LNCAP (cell line): ENCODE data around the gene TAC3.

Experiments
- TF ChIP-seq, protein P1 (sequence below): fragments of 450-650 bp; IDR thresholded peaks from 2 replicates; pipeline ENCODE4 v1.5.1; 2017; ENCODE audit warnings: mild to moderate bottlenecking

TAC3 gene

DNA sequence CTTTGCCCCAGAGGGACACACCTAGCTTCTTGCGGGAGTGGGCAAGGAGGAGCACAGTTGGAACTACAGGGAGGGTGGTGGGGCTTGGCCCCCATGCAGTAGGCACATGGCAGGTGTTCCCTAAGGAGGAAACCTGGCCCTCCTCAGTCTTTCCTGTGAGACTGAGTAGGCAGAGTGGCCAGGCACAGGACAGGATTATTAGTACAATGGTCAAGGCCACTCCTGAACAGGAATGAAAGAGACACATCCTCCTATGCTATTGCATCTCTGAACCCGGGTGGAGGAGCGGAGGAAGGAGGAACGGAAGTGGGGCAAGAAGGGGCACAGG lies 32.8 kb upstream of the TAC3 start:
- TF ChIP-seq, protein P1, sequence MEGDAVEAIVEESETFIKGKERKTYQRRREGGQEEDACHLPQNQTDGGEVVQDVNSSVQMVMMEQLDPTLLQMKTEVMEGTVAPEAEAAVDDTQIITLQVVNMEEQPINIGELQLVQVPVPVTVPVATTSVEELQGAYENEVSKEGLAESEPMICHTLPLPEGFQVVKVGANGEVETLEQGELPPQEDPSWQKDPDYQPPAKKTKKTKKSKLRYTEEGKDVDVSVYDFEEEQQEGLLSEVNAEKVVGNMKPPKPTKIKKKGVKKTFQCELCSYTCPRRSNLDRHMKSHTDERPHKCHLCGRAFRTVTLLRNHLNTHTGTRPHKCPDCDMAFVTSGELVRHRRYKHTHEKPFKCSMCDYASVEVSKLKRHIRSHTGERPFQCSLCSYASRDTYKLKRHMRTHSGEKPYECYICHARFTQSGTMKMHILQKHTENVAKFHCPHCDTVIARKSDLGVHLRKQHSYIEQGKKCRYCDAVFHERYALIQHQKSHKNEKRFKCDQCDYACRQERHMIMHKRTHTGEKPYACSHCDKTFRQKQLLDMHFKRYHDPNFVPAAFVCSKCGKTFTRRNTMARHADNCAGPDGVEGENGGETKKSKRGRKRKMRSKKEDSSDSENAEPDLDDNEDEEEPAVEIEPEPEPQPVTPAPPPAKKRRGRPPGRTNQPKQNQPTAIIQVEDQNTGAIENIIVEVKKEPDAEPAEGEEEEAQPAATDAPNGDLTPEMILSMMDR, result no peak

DNA sequence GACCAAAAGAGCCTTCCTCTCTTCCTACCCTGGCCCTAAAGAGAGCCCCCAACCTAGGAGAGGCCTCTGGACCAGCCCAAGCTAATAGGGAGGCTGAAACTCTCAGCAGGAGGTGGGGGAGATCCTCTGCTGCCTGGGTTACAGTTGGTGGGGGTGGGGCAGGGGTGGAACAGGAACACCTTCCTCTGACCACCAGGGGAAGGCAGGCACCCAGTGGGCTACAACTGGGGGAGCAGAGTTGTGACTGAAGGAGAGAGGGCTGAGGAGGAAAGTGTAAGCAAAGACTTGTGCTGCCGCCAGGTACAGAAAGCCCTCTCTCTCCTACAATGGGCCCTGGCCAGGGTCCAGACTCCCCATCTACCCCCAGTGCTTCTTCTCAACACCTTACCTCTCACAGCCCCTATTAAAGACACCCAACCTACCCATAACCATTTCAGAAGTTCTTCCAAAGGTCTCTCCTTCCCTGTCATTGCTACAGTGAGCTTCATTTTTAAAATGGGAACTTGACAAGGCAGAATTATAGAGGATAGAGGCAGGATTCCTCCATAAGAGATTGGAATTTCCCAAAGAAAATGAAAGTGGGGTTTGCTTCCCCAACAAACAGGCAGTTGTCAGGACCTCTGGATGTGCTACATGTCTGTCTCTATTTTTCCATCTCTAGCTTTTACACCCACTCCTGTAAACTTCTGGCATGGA lies 32.2 kb upstream of the TAC3 start:
- TF ChIP-seq, protein P1, result no peak

DNA sequence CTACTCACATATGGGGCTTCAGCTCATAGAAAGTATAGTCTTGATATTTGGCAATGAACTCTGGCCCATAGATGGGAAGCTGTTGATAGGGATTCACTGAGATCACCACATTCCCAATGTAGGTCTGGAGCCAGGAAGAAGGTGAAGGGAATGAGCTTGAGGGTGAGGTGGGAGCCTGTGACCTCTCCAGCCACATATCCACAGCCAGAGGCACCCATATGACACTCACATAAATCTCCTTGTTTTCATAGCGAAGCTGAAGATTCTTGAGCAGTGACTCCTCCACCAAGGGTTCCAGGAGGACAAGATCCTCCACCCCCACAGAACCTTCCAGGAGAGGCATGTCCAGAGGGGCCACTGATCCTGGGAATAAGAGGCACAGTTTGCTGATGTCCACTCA lies 31.7 kb upstream of the TAC3 start:
- TF ChIP-seq, protein P1, result no peak

DNA sequence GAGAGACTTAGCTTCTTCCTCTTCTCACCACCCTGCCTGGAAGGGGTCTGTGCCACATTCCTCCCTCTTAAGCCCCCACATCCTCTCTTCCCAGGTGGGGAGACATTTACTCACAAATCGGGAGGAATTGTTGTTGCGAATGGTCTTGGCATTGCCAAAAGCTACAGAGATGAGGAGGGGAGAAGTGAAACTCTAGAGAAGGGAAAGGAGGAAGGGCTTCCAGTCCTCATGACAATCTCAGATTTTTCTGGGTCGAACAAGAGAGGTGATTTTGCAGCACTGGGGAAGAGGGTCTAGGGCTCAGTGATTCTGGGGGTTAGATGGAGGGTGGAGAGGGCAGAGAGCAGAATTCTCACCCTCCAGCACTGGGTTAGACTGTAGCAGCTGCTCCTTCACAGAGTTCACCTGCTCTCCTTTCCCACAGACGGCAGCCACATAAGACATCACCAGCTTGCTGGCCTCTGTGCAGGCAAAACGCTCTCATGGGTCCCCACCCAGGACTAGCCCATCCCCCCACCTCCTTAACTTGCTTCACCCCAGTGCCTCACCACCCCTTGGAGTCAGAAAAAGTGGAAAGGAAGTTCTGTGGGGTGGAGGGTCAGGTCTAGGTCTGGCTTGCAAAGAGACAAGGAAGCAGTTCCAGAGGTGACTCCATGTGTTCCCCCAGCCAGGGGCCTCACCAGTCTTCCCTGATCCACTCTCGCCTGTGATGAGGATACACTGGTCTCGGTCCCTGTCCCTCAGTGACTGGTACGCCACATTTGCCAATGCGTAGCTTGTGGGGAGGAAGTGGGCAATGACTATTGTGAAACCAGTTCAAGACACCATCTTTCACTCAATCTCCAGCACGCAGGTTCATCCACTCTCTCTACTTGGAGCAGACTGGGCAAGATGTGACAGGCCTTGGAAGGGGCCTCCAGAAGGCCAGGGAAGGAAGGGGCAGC lies 30.9 kb upstream of the TAC3 start:
- TF ChIP-seq, protein P1, result no peak

DNA sequence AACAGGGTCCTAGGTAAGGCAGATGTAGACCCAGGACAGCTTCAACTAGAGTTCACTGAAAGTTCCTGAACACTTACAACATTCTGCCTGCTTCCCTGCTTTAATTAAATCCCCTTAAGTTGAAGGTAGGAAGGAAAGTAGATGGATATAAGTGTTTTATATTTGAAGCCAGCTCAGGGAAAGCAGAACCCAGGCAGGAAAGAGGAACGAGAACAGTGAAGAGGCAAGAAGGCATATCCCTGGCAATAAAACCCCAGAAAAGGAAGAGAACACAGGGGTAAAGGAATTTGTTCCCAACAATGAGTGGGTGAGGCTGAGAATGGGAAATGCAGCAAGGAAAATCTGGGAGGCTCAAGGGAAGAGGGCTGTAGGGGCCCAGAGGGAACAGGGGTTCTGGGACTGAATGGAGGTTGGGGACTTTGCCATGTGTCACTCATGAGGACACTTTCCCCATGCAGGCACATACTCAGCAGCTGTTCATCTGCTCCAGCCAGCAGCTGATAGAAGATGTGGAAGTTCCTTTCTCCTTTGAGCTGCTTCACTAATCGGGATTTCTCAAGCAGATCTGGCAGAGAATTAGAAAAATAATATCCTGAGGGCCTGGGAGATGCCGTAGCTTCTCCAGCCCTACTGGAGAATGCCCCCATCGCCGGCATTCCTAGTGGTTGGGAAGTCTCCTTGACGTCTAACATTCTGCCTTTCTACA lies 29.9 kb upstream of the TAC3 start:
- TF ChIP-seq, protein P1, result no peak

DNA sequence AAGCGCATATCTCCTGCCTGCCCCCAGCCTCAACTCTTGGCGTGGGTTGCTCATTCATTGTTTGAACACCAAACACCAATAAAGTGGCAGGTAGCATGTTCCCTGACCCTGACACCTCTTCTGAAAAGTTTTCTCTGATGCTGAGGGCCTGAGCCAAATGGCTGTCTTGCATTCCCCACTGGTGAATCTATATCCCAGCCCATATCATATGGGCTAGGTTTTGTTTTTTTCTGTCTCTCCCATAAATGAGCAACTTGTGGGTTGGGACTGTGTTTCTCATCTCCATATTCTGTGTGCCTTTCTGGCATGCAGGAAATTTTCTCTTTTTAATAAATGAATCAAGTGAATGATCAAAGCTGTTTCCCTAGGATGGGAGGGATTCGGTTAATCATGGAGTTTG lies 28.6 kb upstream of the TAC3 start:
- TF ChIP-seq, protein P1, result no peak

DNA sequence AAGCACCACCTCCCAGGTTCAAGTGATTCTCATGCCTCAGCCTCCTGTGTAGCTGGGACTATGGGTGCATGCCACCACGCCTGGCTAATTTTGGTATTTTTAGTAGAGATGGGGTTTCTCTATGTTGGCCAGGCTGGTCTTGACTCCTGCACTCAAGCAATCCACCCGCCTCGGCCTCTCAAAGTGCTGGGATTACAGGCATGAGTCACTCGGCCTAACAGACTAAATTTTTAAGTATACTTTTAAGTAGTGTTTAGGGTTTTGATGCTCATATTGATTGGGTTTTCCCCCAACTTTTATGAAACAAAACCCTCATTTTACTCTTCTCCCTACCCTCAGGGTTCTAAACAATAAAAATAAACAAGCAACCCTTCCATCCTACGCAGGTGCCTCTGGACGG lies 28.1 kb upstream of the TAC3 start:
- TF ChIP-seq, protein P1, result no peak
